Vagina (tissue), 2 donors: ENCODE measurements around the gene PTPN3.

ENCODE experiments used
- CTCF ChIP-seq, 3 experiments: fragments of 450-650 bp in 2 of 3; fragments of 200-600 bp in 1 of 3; sonication (generic) in 1 of 3; IDR thresholded peaks; one replicate each; pipeline ENCODE4 v1.5.1; 2017 to 2019; ENCODE audit warnings: antibody characterized with exemption in 3 of 3, mild to moderate bottlenecking in 2 of 3, moderate library complexity in 2 of 3
- POLR2A ChIP-seq, 2 donors: fragments of 450-650 bp; IDR thresholded peaks; one replicate each; pipeline ENCODE4 v1.6.1; 2017; ENCODE audit warnings: antibody characterized with exemption in 2 of 2, mild to moderate bottlenecking in 2 of 2, moderate library complexity in 2 of 2
- POLR2AphosphoS5 ChIP-seq, 2 donors: sonication (generic); formaldehyde crosslinking; IDR thresholded peaks; one replicate each; pipeline ENCODE4 v1.9.0; 2017; ENCODE audit warnings: antibody characterized with exemption in 2 of 2, mild to moderate bottlenecking in 2 of 2, low read depth in 1 of 2; ENCODE audit not compliant: insufficient read depth in 1 of 2

DNA sequence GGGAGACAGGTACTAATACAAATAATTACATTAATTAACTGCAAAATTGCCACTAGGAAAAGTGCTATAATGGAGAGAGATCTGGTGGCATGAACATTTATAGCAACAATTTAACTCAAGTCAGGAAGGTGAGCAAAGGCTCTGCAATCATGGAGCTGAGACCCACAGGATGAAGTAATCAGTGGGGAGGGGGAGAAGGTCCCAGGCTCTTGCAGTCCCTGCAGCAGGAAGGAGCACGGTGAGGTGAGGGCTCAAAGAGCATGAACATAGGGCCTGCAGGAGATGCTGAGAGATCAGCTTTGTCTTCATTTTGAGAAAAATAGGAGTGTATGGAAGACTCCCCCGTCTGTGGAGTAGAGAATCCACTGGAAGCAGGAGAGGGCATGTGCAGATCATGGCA is 6.5 kb downstream of the PTPN3 start:
- TF ChIP-seq CTCF (IDR thresholded peaks at IDR 0.05) (no peak), POLR2AphosphoS5 (IDR thresholded peaks at IDR 0.05; ENCODE audit: insufficient read depth in 1 of 2, low read depth in 1 of 2) (no peak), POLR2A (IDR thresholded peaks at IDR 0.05) (no peak)
